IMR-90 (cell line): Measurements from ENCODE around the gene ZFPM1. TPM values are rescaled to one million over a fixed set of nuclear protein-coding genes. Genes with fewer than 3 reads are reported as not detected.

Source experiments
- ATAC-seq: fragments of 200-7000 bp; cut with Tn5 transposase; 2 replicates; pipeline ENCODE4 v1.9.1; 2020; ENCODE audit warnings: low read depth, mild to moderate bottlenecking, moderate library complexity
- BruUV-seq: library from RNA; stranded (reverse); fragments of 400-500 nt; replicated peaks from 2 replicates; lab custom pipeline; 2021; lab: Mats Ljungman, UMichigan
- CTCF ChIA-PET: fragments of 300-600 bp; formaldehyde crosslinking; extraction: SDS; loops from one replicate; lab custom pipeline; 2021; ENCODE audit warnings: antibody characterized with exemption; lab: Yijun Ruan, JAX
- POLR2A ChIA-PET: fragments of 300-600 bp; sonication (Branson Sonifier 250); formaldehyde crosslinking; loops from one replicate; lab custom pipeline; 2022; ENCODE audit warnings: antibody characterized with exemption; ENCODE audit not compliant: unreplicated experiment; lab: Charles Lee
- DNase-seq: peaks from one replicate; pipeline ENCODE4 v3.0.0; 2013
- H2AFZ ChIP-seq: replicated peaks from 2 replicates; pipeline ENCODE3; 2013; ENCODE audit warnings: low read length, mild to moderate bottlenecking; ENCODE audit not compliant: poor library complexity
- H2AK5ac ChIP-seq: 2 replicates; pipeline ENCODE4 v1.6.1; 2013; ENCODE audit warnings: low read depth, low read length, inconsistent platforms
- H2AK9ac ChIP-seq: replicated peaks from 2 replicates; pipeline ENCODE3; 2013; ENCODE audit warnings: mild to moderate bottlenecking, low read depth, low read length, moderate library complexity; ENCODE audit not compliant: poor library complexity
- H2BK120ac ChIP-seq: 2 replicates; pipeline ENCODE4 v1.6.1; 2013; ENCODE audit warnings: low read depth, low read length, inconsistent platforms
- H2BK15ac ChIP-seq: 3 replicates; pipeline ENCODE4 v1.6.1; 2013; ENCODE audit warnings: low read depth, low read length, inconsistent platforms
- H2BK20ac ChIP-seq: 2 replicates; pipeline ENCODE4 v1.6.1; 2013; ENCODE audit warnings: low read depth, mild to moderate bottlenecking, inconsistent platforms, low read length, moderate library complexity
- H2BK5ac ChIP-seq: 2 replicates; pipeline ENCODE4 v1.6.1; 2013; ENCODE audit warnings: mild to moderate bottlenecking, low read depth, low read length, inconsistent platforms; ENCODE audit not compliant: poor library complexity, severe bottlenecking
- H3K14ac ChIP-seq: replicated peaks from 2 replicates; pipeline ENCODE4 v1.6.1; 2013; ENCODE audit warnings: low read depth, low read length, inconsistent platforms
- H3K18ac ChIP-seq: 2 replicates; pipeline ENCODE4 v1.6.1; 2013; ENCODE audit warnings: low read depth, low read length, control low read depth
- H3K23ac ChIP-seq: 2 replicates; pipeline ENCODE4 v1.6.1; 2013; ENCODE audit warnings: low read depth, low read length, inconsistent platforms
- H3K27ac ChIP-seq: 2 replicates; pipeline ENCODE4 v1.5.1; 2013; ENCODE audit warnings: mild to moderate bottlenecking, control low read depth, low read length; ENCODE audit not compliant: insufficient read depth
- H3K27me3 ChIP-seq: 2 replicates; pipeline ENCODE4 v1.6.1; 2013; ENCODE audit warnings: low read length; ENCODE audit not compliant: control insufficient read depth, insufficient read depth
- H3K36me3 ChIP-seq: 2 replicates; pipeline ENCODE4 v1.6.1; 2013; ENCODE audit warnings: low read length, mixed read lengths; ENCODE audit not compliant: control insufficient read depth, insufficient read depth
- H3K4ac ChIP-seq: 2 replicates; pipeline ENCODE4 v1.6.1; 2013; ENCODE audit warnings: low read depth, low read length, inconsistent platforms
- H3K4me1 ChIP-seq: 2 replicates; pipeline ENCODE4 v1.6.1; 2013; ENCODE audit warnings: low read length, mixed read lengths; ENCODE audit not compliant: control insufficient read depth, insufficient read depth
- H3K4me2 ChIP-seq: 2 replicates; pipeline ENCODE4 v1.6.1; 2013; ENCODE audit warnings: low read depth, mild to moderate bottlenecking, control low read depth, low read length, moderate library complexity
- H3K4me3 ChIP-seq: 2 replicates; pipeline ENCODE4 v1.5.1; 2013; ENCODE audit warnings: low read depth, mild to moderate bottlenecking, control low read depth, low read length, moderate library complexity; ENCODE audit not compliant: insufficient read depth
- H3K56ac ChIP-seq: 2 replicates; pipeline ENCODE4 v1.6.1; 2013; ENCODE audit warnings: low read length, inconsistent platforms; ENCODE audit not compliant: insufficient read depth; ENCODE audit errors: extremely low read depth
- H3K79me1 ChIP-seq, 2 experiments: 2 replicates each; pipeline ENCODE4 v1.6.1; 2013; ENCODE audit warnings: low read length in 2 of 2, inconsistent platforms in 1 of 2, low read depth in 1 of 2
- H3K9ac ChIP-seq: 2 replicates; pipeline ENCODE4 v1.6.1; 2013; ENCODE audit warnings: low read depth, low read length, control low read depth
- H3K9me1 ChIP-seq: 2 replicates; pipeline ENCODE4 v1.6.1; 2013; ENCODE audit warnings: low read length, inconsistent platforms; ENCODE audit not compliant: insufficient read depth
- H3K9me3 ChIP-seq: 2 replicates; pipeline ENCODE4 v1.6.1; 2013; ENCODE audit warnings: low read length; ENCODE audit not compliant: control insufficient read depth, insufficient read depth
- H4K20me1 ChIP-seq: 2 replicates; pipeline ENCODE4 v1.6.1; 2013; ENCODE audit warnings: low read length, inconsistent platforms; ENCODE audit not compliant: insufficient read depth
- H4K5ac ChIP-seq: 2 replicates; pipeline ENCODE4 v1.6.1; 2013; ENCODE audit warnings: mild to moderate bottlenecking, low read depth, low read length, control low read depth
- H4K8ac ChIP-seq, 2 experiments: 2 replicates each; pipeline ENCODE4 v1.6.1; 2013; ENCODE audit warnings: low read depth in 2 of 2, low read length in 2 of 2, control low read depth in 1 of 2, inconsistent platforms in 1 of 2
- H4K91ac ChIP-seq: 2 replicates; pipeline ENCODE4 v1.6.1; 2013; ENCODE audit warnings: low read depth, low read length, inconsistent platforms; ENCODE audit not compliant: insufficient read depth
- CHD1 ChIP-seq: IDR thresholded peaks from 2 replicates; pipeline ENCODE4 v1.6.1; 2012; ENCODE audit warnings: low read depth, low read length, improper control_type of control experiment
- FOS ChIP-seq: fragments of 150-350 bp; IDR thresholded peaks from 2 replicates; pipeline ENCODE4 v1.6.1; 2016; ENCODE audit warnings: low read depth, low read length
- MAFK ChIP-seq: IDR thresholded peaks from 2 replicates; pipeline ENCODE4 v1.6.1; 2012; ENCODE audit warnings: low read depth, low read length, improper control_type of control experiment
- MXI1 ChIP-seq: IDR thresholded peaks from 2 replicates; pipeline ENCODE4 v1.6.1; 2012; ENCODE audit warnings: low read depth, mild to moderate bottlenecking, low read length, moderate library complexity, borderline replicate concordance
- RAD21 ChIP-seq: IDR thresholded peaks from 2 replicates; pipeline ENCODE4 v1.6.1; 2012; ENCODE audit warnings: low read length, improper control_type of control experiment
- RCOR1 ChIP-seq: IDR thresholded peaks from 2 replicates; pipeline ENCODE4 v1.6.1; 2012; ENCODE audit warnings: mild to moderate bottlenecking, low read length, improper control_type of control experiment; ENCODE audit not compliant: insufficient replicate concordance
- RFX5 ChIP-seq: IDR thresholded peaks from 2 replicates; pipeline ENCODE4 v1.8.0; 2012; ENCODE audit warnings: low read depth, mild to moderate bottlenecking, low read length, moderate library complexity
- SMC3 ChIP-seq: fragments of 150-350 bp; IDR thresholded peaks from 2 replicates; pipeline ENCODE4 v1.6.1; 2016; ENCODE audit warnings: low read depth, mild to moderate bottlenecking, antibody characterized with exemption, low read length, moderate library complexity
- WGBS, 2 experiments: methylation state at CpG; one replicate each; pipeline versions ENCODE4 v1.1.5 to v1.1.7; 2013; ENCODE audit warnings: missing lambda C conversion rate in 2 of 2; ENCODE audit not compliant: insufficient read length in 1 of 2; ENCODE audit errors: extremely low coverage in 2 of 2; 5-methylcytosine and 5-hydroxymethylcytosine counted together
- dilution Hi-C: fragments of 300-500 bp; cut with HindIII; formaldehyde crosslinking; loops from one replicate; pipeline ENCODE4 v1.14.3; 2018; ENCODE audit warnings: low sequenced_read_pairs; ENCODE audit not compliant: unreplicated experiment
- in situ Hi-C: fragments of 300-500 bp; cut with MboI; formaldehyde crosslinking; loops from 3 replicates; pipeline ENCODE4 v1.14.3; 2019; ENCODE audit warnings: low sequenced_read_pairs, inconsistent platforms, mixed read lengths
- intact Hi-C: fragments of 100-400 bp; cut with micrococcal nuclease; formaldehyde crosslinking; loops from 2 replicates; pipeline ENCODE4 v1.10.0; 2022
- polyA plus RNA-seq, 3 experiments: library from polyadenylated mRNA; depleted of rRNA; stranded (reverse); fragments of >200 nt; gene quantifications; 2 replicates each; pipeline ENCODE4 v1.2.3, GENCODE V29; 2012; ENCODE audit warnings: low replicate concordance in 1 of 3
- total RNA-seq: library from RNA; depleted of rRNA; stranded (reverse); fragments of >200 nt; gene quantifications from 2 replicates; pipeline ENCODE4 v1.2.3, GENCODE V29; 2012
- TF ChIP-seq, protein P1 (sequence below): conservative IDR thresholded peaks from 2 replicates; pipeline ENCODE4 v1.5.1; 2012; ENCODE audit warnings: mild to moderate bottlenecking, low read depth, low read length, improper control_type of control experiment

Gene ZFPM1
- total and polyA plus RNA-seq, 2 of the 4 experiments (the other 2 are of a cell fraction), result 0.36 to 1.1 TPM

DNA sequence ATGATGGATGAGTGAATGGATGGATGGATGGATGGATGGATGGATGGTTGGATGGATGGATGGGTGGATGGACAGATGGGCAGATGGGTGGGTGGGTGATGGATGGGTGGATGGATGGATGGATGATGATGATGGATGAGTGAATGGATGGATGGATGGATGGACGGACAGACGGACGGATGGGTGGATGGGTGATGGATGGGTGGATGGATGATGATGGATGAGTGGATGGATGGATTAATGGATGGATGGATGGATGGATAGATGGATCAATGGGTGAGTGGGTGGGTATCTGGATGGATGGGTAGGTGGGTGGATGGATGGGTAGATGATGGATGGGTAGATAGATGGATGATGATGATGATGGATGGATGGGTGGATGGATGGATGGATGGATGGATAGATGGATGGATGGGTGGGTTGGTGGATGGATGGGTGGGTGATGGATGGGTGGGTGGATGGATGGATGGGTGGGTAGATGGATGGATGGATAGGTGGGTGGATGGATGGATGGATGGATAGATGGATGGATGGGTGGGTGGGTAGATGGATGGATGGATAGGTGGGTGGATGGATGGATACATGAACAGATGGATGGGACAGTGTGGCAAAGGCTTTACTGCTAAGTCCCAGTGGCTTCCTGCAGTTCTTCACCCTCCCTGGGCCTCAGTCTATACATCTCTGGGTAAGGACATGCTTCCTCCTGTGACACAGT lies 30.2 kb upstream of the ZFPM1 start:
- Histone ChIP-seq H3K18ac (no peak overlapping the region), H3K36me3 (peaks cover 54% of the 10 kb centered on the region), H2BK120ac (no peak overlapping the region), H2BK20ac (no peak overlapping the region), H3K9me3 (no peaks in the 10 kb centered on the region), H2BK15ac (no peak overlapping the region), H3K4me2 (no peak overlapping the region), H4K20me1 (peaks cover 89% of the 10 kb centered on the region), H2AK9ac (no peak overlapping the region), H2AFZ (no peak overlapping the region), H3K14ac (no peak overlapping the region), H3K9me1 (peaks cover 23% of the 10 kb centered on the region), H3K79me1 (peaks cover 26 to 76% of the 10 kb centered on the region in 2 experiments), H4K91ac (no peak overlapping the region), H2BK5ac (peak overlapping the region; percentile 34), H3K23ac (no peak overlapping the region), H3K4me1 (no peaks in the 10 kb centered on the region; the same call in none of the 2 replicates), H3K4me3 (no peak overlapping the region), H3K27me3 (no peaks in the 10 kb centered on the region), H4K8ac (no peak overlapping the region), H4K5ac (no peak overlapping the region), H3K27ac (no peak overlapping the region), H3K4ac (no peak overlapping the region), H3K9ac (no peak overlapping the region), H3K56ac (no peak overlapping the region), H2AK5ac (no peak overlapping the region)
- ATAC-seq (no peak), DNase-seq (no peak)
- ChIA-PET POLR2A (no interaction called here), CTCF (no interaction called here)
- in situ Hi-C loops, result no loop called here
- dilution Hi-C loops, result no loop called here
- 39% methylated on average over 3 of the region's 3 CpGs; no CpG with 5 or more reads in 1 of the 2 experiments for WGBS, 2 experiments
- intact Hi-C loops, result no loop called here
- TF ChIP-seq RAD21 (no peak), MXI1 (no peak), CHD1 (no peak), FOS (no peak), SMC3 (no peak), RFX5 (no peak), RCOR1 (no peak), MAFK (no peak)
- TF ChIP-seq, protein P1, sequence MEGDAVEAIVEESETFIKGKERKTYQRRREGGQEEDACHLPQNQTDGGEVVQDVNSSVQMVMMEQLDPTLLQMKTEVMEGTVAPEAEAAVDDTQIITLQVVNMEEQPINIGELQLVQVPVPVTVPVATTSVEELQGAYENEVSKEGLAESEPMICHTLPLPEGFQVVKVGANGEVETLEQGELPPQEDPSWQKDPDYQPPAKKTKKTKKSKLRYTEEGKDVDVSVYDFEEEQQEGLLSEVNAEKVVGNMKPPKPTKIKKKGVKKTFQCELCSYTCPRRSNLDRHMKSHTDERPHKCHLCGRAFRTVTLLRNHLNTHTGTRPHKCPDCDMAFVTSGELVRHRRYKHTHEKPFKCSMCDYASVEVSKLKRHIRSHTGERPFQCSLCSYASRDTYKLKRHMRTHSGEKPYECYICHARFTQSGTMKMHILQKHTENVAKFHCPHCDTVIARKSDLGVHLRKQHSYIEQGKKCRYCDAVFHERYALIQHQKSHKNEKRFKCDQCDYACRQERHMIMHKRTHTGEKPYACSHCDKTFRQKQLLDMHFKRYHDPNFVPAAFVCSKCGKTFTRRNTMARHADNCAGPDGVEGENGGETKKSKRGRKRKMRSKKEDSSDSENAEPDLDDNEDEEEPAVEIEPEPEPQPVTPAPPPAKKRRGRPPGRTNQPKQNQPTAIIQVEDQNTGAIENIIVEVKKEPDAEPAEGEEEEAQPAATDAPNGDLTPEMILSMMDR, result no peak
- BruUV-seq, result no TSS peak
